Measurements from ENCODE around the gene TFB2M.
"Not testable (repeated sequence)": the region's sequence is repeated elsewhere in the genome, so short reads cannot be mapped to it uniquely, and the experiment has no call there.

TFB2M gene

GRCh38 chr1:246573491-246573890, 7.4 kb upstream of the TFB2M start:
- Histone ChIP-seq H3K36me3 (ENCODE audit: insufficient read depth, insufficient read length, low read length) (peaks cover 7% of the 10 kb centered on the region), H3K4me3 (ENCODE audit: insufficient read length, low read depth) (no peak overlapping the region), H3K9me3 (ENCODE audit: insufficient read depth, low read length) (no peaks in the 10 kb centered on the region), H3K9ac (ENCODE audit: insufficient read length, low read depth) (no peak overlapping the region), H3K4me1 (ENCODE audit: insufficient read depth, insufficient read length) (no peaks in the 10 kb centered on the region), H3K27me3 (ENCODE audit: insufficient read depth, insufficient read length) (no peaks in the 10 kb centered on the region)
- no peak for DNase-seq (ENCODE audit: low read depth, low spot score)
- no peak for TF ChIP-seq SUZ12 (IDR thresholded peaks at IDR 0.05; ENCODE audit: extremely low read depth, insufficient read depth, insufficient read length)
- TF ChIP-seq ZNF274 (IDR thresholded peaks at IDR 0.05; ENCODE audit: low read depth, low read length) = no peak
- no peak for TF ChIP-seq YY1 (IDR thresholded peaks at IDR 0.05; ENCODE audit: insufficient read depth, insufficient read length)

DNA sequence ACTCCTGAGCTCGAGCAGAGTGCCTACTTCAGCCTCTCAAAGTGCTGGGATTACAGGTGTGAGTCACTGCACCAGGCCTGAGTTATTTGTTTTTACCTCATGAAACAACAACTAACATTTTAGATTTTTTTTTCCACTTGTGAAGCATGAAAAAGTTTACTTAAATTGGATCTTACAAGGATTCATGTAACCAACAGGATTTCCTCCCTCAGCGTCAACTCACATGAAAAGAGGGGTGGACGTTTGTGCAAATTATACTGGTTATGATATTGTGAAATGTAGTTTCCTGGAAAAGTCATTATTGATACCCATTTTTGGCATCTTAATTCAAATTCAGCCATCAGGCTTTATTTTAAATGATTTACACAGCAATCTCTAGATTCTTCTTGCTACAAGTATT, 6.7 kb upstream of the TFB2M start:
- peaks cover 7% of the 10 kb centered on the region for H3K36me3 ChIP-seq (ENCODE audit: insufficient read depth, insufficient read length, low read length)
- no peak overlapping the region for H3K4me3 ChIP-seq (ENCODE audit: insufficient read length, low read depth)
- no peaks in the 10 kb centered on the region for H3K27me3 ChIP-seq (ENCODE audit: insufficient read depth, insufficient read length)
- H3K9me3 ChIP-seq (ENCODE audit: insufficient read depth, low read length) = no peaks in the 10 kb centered on the region
- no peaks in the 10 kb centered on the region for H3K4me1 ChIP-seq (ENCODE audit: insufficient read depth, insufficient read length)
- H3K9ac ChIP-seq (ENCODE audit: insufficient read length, low read depth) = no peak overlapping the region
- no peak for TF ChIP-seq YY1 (IDR thresholded peaks at IDR 0.05; ENCODE audit: insufficient read depth, insufficient read length)
- no peak for TF ChIP-seq SUZ12 (IDR thresholded peaks at IDR 0.05; ENCODE audit: extremely low read depth, insufficient read depth, insufficient read length)
- TF ChIP-seq ZNF274 (IDR thresholded peaks at IDR 0.05; ENCODE audit: low read depth, low read length) = no peak
- DNase-seq (ENCODE audit: low read depth, low spot score) = no peak

- no peak for DNase-seq (ENCODE audit: low read depth, low spot score)
- Histone ChIP-seq H3K27me3 (ENCODE audit: insufficient read depth, insufficient read length) (no peaks in the 10 kb centered on the region), H3K36me3 (ENCODE audit: insufficient read depth, insufficient read length, low read length) (peaks cover 7% of the 10 kb centered on the region), H3K4me1 (ENCODE audit: insufficient read depth, insufficient read length) (no peaks in the 10 kb centered on the region), H3K9ac (ENCODE audit: insufficient read length, low read depth) (no peak overlapping the region), H3K9me3 (ENCODE audit: insufficient read depth, low read length) (no peaks in the 10 kb centered on the region), H3K4me3 (ENCODE audit: insufficient read length, low read depth) (no peak overlapping the region)
- no peak for TF ChIP-seq YY1 (IDR thresholded peaks at IDR 0.05; ENCODE audit: insufficient read depth, insufficient read length)
- TF ChIP-seq ZNF274 (IDR thresholded peaks at IDR 0.05; ENCODE audit: low read depth, low read length) = no peak
Observed at GRCh38 chr1:246571953-246572352, 5.9 kb upstream of the TFB2M start.

- H3K4me1 ChIP-seq (ENCODE audit: insufficient read depth, insufficient read length); DNase-seq (ENCODE audit: low read depth, low spot score); H3K9ac ChIP-seq (ENCODE audit: insufficient read length, low read depth): not testable (repeated sequence)
Observed at GRCh38 chr1:246571309-246571708, 5.2 kb upstream of the TFB2M start.

GRCh38 chr1:246569248-246570238, 3.5 kb upstream of the TFB2M start:
- TF ChIP-seq YY1 (IDR thresholded peaks at IDR 0.05; ENCODE audit: insufficient read depth, insufficient read length) = no peak
- no peak for TF ChIP-seq ZNF274 (IDR thresholded peaks at IDR 0.05; ENCODE audit: low read depth, low read length)
- TF ChIP-seq SUZ12 (IDR thresholded peaks at IDR 0.05; ENCODE audit: extremely low read depth, insufficient read depth, insufficient read length) = no peak
- no peak for DNase-seq (ENCODE audit: low read depth, low spot score)
- no peak overlapping the region for H3K4me3 ChIP-seq (ENCODE audit: insufficient read length, low read depth)
- H3K36me3 ChIP-seq (ENCODE audit: insufficient read depth, insufficient read length, low read length) = peaks cover 10% of the 10 kb centered on the region
- H3K9me3 ChIP-seq (ENCODE audit: insufficient read depth, low read length) = no peaks in the 10 kb centered on the region
- H3K27me3 ChIP-seq (ENCODE audit: insufficient read depth, insufficient read length) = no peaks in the 10 kb centered on the region
- no peaks in the 10 kb centered on the region for H3K4me1 ChIP-seq (ENCODE audit: insufficient read depth, insufficient read length)
- no peak overlapping the region for H3K9ac ChIP-seq (ENCODE audit: insufficient read length, low read depth)

More at GRCh38 chr1:246571309-246571708, 5.2 kb upstream of the TFB2M start:
- not testable (repeated sequence) for H3K27me3 ChIP-seq (ENCODE audit: insufficient read depth, insufficient read length); H3K36me3 ChIP-seq (ENCODE audit: insufficient read depth, insufficient read length, low read length); H3K4me3 ChIP-seq (ENCODE audit: insufficient read length, low read depth); H3K9me3 ChIP-seq (ENCODE audit: insufficient read depth, low read length)

DNA sequence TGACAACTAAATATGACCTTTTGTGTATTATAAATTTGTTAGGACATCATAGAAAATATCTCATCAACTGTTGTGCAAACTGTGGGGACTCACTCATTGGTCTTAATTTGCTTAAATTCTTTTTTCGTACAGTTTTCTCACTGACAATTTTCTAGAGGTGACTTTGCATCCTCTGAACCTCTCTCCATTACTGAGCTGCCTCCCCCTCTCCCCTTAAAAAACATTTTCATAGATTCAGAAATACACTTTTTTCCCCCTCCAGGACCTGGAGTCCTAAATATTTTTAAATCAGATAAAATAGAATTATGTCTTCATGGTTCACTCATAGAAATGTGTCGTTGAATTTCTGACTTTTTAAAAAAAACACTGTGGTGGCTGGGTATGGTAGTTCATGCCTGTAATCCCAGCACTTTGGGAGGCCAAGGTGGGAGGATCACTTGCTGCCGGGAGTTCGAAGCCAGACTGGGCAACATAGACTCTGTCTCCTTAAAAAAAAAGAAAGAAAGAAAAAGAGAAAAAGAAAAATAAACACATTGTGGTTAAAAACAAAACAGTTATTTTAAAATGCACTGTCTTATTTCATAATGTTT, 1.7 kb upstream of the TFB2M start:
- Histone ChIP-seq H3K4me3 (ENCODE audit: insufficient read length, low read depth) (peak overlapping the region; percentile 68), H3K36me3 (ENCODE audit: insufficient read depth, insufficient read length, low read length) (peaks cover 27% of the 10 kb centered on the region), H3K4me1 (ENCODE audit: insufficient read depth, insufficient read length) (no peaks in the 10 kb centered on the region), H3K27me3 (ENCODE audit: insufficient read depth, insufficient read length) (no peaks in the 10 kb centered on the region), H3K9ac (ENCODE audit: insufficient read length, low read depth) (peak overlapping the region; percentile 87), H3K9me3 (ENCODE audit: insufficient read depth, low read length) (no peaks in the 10 kb centered on the region)
- TF ChIP-seq ZNF274 (IDR thresholded peaks at IDR 0.05; ENCODE audit: low read depth, low read length) (no peak), YY1 (IDR thresholded peaks at IDR 0.05; ENCODE audit: insufficient read depth, insufficient read length) (no peak), SUZ12 (IDR thresholded peaks at IDR 0.05; ENCODE audit: extremely low read depth, insufficient read depth, insufficient read length) (no peak)
- no peak for DNase-seq (ENCODE audit: low read depth, low spot score)

GRCh38 chr1:246566813-246567645, 968 bp upstream of the TFB2M start:
- Histone ChIP-seq H3K9me3 (ENCODE audit: insufficient read depth, low read length) (no peaks in the 10 kb centered on the region), H3K36me3 (ENCODE audit: insufficient read depth, insufficient read length, low read length) (peaks cover 32% of the 10 kb centered on the region), H3K9ac (ENCODE audit: insufficient read length, low read depth) (peak overlapping the region; percentile 87), H3K27me3 (ENCODE audit: insufficient read depth, insufficient read length) (no peaks in the 10 kb centered on the region), H3K4me1 (ENCODE audit: insufficient read depth, insufficient read length) (no peaks in the 10 kb centered on the region), H3K4me3 (ENCODE audit: insufficient read length, low read depth) (peak overlapping the region; percentile 68)
- TF ChIP-seq YY1 (IDR thresholded peaks at IDR 0.05; ENCODE audit: insufficient read depth, insufficient read length) (no peak), SUZ12 (IDR thresholded peaks at IDR 0.05; ENCODE audit: extremely low read depth, insufficient read depth, insufficient read length) (no peak), ZNF274 (IDR thresholded peaks at IDR 0.05; ENCODE audit: low read depth, low read length) (no peak)
- no peak for DNase-seq (ENCODE audit: low read depth, low spot score)
